ENCODE data around the gene RMDN2. TPM values are rescaled to one million over a fixed set of nuclear protein-coding genes. Genes with fewer than 3 reads are reported as not detected.

RMDN2 gene
- polyA plus RNA-seq, 1 experiment, result 5.7 TPM

DNA sequence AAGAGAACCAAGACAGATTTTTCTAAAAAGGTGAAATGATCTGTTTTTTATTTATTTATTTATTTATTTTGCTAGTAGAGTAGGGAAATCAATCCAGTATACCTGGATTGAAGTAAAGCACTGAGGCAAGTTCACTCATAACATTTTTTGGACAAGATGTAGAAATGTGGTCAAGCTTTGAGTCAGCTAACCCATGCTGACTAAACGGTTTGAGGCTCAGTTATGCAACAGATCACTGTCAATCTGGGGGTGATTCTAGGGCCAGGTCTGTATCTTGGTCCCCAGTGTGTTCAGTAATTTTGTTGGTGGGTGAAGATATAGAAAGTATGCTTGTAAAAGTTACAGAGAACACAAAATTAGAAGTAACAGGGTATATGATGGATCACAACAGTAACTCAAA is 60.2 kb downstream of the RMDN2 start:
- Histone ChIP-seq H3K9me3 (ENCODE audit: control insufficient read depth, insufficient read depth, low read length) (no peaks in the 10 kb centered on the region), H3K4me3 (ENCODE audit: low read depth, low read length) (no peak overlapping the region), H3K27me3 (ENCODE audit: control insufficient read depth, insufficient read depth, low read length) (no peaks in the 10 kb centered on the region), H3K27ac (ENCODE audit: low read depth, low read length) (no peak overlapping the region)
- ChIA-PET CTCF (interaction anchor here (0.5 to 1.9 kb wide), 5 partner anchors 10 to 310 kb away, joined by 3 to 18 read pairs (median 3); no protein-coding TSS in a partner anchor), POLR2A (no interaction called here)
- TF ChIP-seq, protein P1, sequence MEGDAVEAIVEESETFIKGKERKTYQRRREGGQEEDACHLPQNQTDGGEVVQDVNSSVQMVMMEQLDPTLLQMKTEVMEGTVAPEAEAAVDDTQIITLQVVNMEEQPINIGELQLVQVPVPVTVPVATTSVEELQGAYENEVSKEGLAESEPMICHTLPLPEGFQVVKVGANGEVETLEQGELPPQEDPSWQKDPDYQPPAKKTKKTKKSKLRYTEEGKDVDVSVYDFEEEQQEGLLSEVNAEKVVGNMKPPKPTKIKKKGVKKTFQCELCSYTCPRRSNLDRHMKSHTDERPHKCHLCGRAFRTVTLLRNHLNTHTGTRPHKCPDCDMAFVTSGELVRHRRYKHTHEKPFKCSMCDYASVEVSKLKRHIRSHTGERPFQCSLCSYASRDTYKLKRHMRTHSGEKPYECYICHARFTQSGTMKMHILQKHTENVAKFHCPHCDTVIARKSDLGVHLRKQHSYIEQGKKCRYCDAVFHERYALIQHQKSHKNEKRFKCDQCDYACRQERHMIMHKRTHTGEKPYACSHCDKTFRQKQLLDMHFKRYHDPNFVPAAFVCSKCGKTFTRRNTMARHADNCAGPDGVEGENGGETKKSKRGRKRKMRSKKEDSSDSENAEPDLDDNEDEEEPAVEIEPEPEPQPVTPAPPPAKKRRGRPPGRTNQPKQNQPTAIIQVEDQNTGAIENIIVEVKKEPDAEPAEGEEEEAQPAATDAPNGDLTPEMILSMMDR (IDR thresholded peaks at IDR 0.05; ENCODE audit: low read depth, low read length), result no peak
- DNase-seq (ENCODE audit: low read depth, low spot score), result no peak

DNA sequence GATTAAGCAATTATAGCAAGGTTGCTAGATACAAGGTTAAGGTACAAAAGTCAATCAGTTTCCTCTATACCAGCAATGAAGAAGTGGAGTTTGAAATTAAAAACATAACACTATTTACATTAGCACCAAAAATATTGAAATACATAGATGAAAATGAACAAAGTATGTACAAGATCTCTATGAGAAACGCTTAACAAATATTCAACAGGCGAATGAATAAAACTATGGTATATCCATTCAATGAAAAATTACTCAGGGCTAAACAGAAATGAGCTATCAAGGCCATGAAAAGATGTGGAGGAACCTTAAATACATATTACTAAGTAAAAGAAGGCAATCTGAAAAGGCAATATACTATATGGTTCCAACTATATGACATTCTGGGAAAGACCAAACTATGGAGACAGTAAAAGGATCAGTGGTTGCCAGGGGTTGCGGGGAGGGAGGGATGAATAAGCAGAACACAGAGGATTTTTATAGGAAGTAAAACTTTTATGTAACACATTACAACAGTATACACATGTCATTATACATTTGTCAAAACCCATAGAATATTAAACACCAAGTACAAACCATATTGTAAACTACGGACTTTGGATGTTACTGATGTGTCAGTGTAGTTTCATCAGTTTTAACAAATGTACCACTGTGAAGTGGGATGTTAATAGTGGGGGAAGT is 62.1 kb downstream of the RMDN2 start:
- Histone ChIP-seq H3K4me3 (ENCODE audit: low read depth, low read length) (no peak overlapping the region), H3K27ac (ENCODE audit: low read depth, low read length) (no peak overlapping the region), H3K9me3 (ENCODE audit: control insufficient read depth, insufficient read depth, low read length) (no peaks in the 10 kb centered on the region), H3K27me3 (ENCODE audit: control insufficient read depth, insufficient read depth, low read length) (no peaks in the 10 kb centered on the region)
- ChIA-PET CTCF (interaction anchor here (1.5 kb wide), 2 partner anchors 287 to 289 kb away, joined by 8 to 9 read pairs; no protein-coding TSS in a partner anchor), POLR2A (no interaction called here)
- no peak for DNase-seq (ENCODE audit: low read depth, low spot score)
- TF ChIP-seq, protein P1 (IDR thresholded peaks at IDR 0.05; ENCODE audit: low read depth, low read length), result no peak

DNA sequence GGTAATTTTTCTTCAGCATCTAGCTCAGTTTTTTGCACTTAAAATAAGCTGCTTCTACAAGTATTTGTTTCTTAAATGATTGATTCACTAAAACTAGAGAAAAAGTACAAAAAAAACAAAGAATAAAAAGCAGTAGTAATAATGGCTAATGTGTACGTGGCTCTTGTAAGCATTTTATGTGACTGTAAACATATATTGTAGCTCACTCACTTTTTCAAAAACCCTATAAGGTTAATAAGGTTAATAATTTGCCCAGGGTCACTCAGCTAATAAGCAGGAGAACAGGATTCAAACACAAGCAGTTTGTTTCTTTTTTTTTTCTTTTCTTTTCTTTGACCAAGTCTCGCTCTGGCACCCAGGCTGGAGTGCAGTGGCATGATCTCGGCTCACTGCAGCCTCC is 67.5 kb downstream of the RMDN2 start:
- no peak overlapping the region for H3K27ac ChIP-seq (ENCODE audit: low read depth, low read length)
- ChIA-PET POLR2A (interaction anchor here (0.7 kb wide), 1 partner anchor 23 kb away, joined by 3 read pairs; no protein-coding TSS in a partner anchor), CTCF (interaction anchor here (0.9 to 4.9 kb wide), 4 partner anchors 9 to 282 kb away, joined by 3 to 30 read pairs (median 8); no protein-coding TSS in a partner anchor)
- TF ChIP-seq, protein P1 (IDR thresholded peaks at IDR 0.05; ENCODE audit: low read depth, low read length), result no peak
- DNase-seq (ENCODE audit: low read depth, low spot score), result no peak
- no peaks in the 10 kb centered on the region for H3K27me3 ChIP-seq (ENCODE audit: control insufficient read depth, insufficient read depth, low read length)
- no peak overlapping the region for H3K4me3 ChIP-seq (ENCODE audit: low read depth, low read length)
- H3K9me3 ChIP-seq (ENCODE audit: control insufficient read depth, insufficient read depth, low read length), result no peaks in the 10 kb centered on the region

DNA sequence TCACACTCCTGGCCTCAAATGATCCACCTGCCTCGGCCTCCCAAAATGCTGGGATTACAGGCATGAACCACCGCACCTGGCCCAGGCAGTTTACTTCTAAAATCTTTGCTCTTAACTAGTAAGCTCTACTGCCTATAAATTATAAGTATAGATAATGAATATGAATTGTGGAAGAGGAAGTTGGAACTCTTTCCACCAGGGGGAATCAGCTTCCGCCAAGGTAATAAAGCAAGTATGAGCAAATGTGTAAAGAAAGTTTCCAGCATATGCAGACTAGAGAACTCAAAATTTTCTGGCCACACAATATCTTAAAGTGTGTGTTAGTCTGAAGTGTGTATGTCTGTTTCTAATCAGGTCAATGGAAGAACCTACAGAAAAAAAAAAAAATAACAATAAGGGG is 68.1 kb downstream of the RMDN2 start:
- Histone ChIP-seq H3K27me3 (ENCODE audit: control insufficient read depth, insufficient read depth, low read length) (no peaks in the 10 kb centered on the region), H3K9me3 (ENCODE audit: control insufficient read depth, insufficient read depth, low read length) (no peaks in the 10 kb centered on the region), H3K4me3 (ENCODE audit: low read depth, low read length) (no peak overlapping the region), H3K27ac (ENCODE audit: low read depth, low read length) (no peak overlapping the region)
- TF ChIP-seq, protein P1 (IDR thresholded peaks at IDR 0.05; ENCODE audit: low read depth, low read length), result peak; percentile 35; the same call in 1 of the 2 replicates
- DNase-seq (ENCODE audit: low read depth, low spot score), result no peak
- ChIA-PET POLR2A (interaction anchor here (0.7 kb wide), 1 partner anchor 23 kb away, joined by 3 read pairs; no protein-coding TSS in a partner anchor), CTCF (interaction anchor here (0.7 to 4.9 kb wide), 6 partner anchors 8 to 281 kb away, joined by 3 to 30 read pairs (median 5); no protein-coding TSS in a partner anchor)

DNA sequence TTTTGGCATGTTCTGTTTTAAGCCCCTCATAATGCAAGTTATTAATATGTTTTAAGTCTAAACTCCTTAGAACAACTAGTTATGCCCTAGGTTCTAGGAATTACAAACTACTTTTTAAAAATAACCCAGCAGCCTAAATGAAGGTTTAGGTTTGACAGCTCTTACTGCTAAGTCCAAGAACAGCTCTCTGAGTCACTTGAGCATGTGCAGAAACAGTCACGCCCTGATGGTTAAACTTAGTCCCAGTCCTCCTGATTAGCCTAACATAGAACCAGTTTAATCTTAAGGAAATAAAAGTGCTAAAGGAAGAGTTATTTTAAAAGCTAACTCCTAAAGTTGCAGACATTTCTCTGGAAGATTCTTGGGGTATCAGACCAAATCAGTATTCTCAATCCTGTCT is 72.5 kb downstream of the RMDN2 start:
- no peaks in the 10 kb centered on the region for H3K9me3 ChIP-seq (ENCODE audit: control insufficient read depth, insufficient read depth, low read length)
- H3K4me3 ChIP-seq (ENCODE audit: low read depth, low read length), result no peak overlapping the region
- H3K27ac ChIP-seq (ENCODE audit: low read depth, low read length), result no peak overlapping the region
- TF ChIP-seq, protein P1 (IDR thresholded peaks at IDR 0.05; ENCODE audit: low read depth, low read length), result no peak
- H3K27me3 ChIP-seq (ENCODE audit: control insufficient read depth, insufficient read depth, low read length), result no peaks in the 10 kb centered on the region
- ChIA-PET CTCF (interaction anchor here (1.2 kb wide), 1 partner anchor 15 kb away, joined by 4 read pairs; no protein-coding TSS in a partner anchor), POLR2A (no interaction called here)
- DNase-seq (ENCODE audit: low read depth, low spot score), result no peak

Data from AG04450 (cell line).